Superior temporal gyrus (tissue), 1 donor: ENCODE data around the gene HEYL.
"Not testable (repeated sequence)": the region's sequence is repeated elsewhere in the genome, so short reads cannot be mapped to it uniquely, and the experiment has no call there.

Source experiments
- DNase-seq: peaks from one replicate; pipeline ENCODE4 v3.0.0-alpha.2; 2016; ENCODE audit errors: extremely low spot score

HEYL gene

DNA sequence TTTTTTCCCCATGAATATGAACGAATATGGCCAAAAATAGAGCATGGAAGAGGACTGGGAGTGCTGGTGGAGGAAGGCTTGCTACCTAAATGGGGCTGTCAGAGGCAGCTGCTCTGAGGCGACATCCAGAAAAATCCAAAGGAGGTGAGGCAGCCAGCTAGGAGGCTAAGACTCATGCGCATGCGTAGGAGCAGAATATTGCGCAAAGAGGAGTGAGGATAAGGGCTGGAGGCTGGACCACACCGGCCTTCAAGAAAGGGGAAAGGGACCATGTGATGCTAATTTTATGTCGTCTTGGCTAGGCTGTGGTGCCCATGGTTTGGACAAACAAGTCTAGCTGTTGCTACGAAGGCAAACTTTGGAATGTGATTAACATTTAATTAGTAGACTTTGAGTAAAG is 30.5 kb downstream of the HEYL start:
- no peak for DNase-seq

DNA sequence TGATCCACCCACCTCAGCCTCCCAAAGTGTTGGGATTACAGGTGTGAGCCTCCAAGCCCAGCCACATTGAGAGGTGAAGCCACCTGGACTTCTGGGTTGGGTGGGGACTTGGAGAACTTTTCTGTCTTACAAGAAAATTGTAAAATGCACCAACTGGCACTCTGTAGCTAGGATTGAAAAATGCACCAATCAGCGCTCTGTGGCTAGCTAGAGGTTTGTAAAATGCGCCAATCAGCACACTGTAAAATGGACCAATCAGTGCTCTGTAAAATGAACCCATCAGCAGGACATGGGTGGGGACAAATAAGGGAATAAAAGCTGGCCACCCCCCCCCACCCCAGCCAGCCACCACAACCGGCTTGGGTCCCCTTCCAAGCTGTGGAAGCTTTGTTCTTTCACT is 35.8 kb downstream of the HEYL start:
- not testable (repeated sequence) for DNase-seq

DNA sequence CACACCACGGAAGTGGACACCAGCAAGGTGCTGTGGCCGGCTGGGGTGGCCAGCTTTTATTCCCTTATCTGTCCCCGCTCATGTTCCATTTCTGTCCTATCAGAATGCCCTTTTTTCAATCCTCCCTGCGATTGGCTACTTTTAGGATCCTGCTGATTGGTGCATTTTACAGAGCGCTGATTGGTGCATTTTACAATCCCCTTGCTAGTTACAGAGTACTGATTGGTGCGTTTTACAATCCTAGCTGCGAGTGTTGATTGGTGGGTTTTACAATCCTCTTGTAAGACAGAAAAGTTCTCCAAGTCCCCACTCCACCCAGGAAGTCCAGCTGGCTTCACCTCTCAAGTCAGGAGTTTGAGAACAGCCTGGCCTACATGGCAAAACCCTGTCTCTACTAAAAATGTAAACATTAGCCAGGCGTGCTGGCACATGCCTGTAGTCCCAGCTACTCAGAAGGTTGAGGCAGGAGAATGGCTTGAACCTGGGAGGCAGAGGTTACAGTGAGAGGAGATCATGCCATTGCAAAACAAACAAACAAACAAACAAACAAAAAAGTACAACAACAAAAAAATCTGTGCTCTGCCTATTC is 37.7 kb downstream of the HEYL start:
- not testable (repeated sequence) for DNase-seq

DNA sequence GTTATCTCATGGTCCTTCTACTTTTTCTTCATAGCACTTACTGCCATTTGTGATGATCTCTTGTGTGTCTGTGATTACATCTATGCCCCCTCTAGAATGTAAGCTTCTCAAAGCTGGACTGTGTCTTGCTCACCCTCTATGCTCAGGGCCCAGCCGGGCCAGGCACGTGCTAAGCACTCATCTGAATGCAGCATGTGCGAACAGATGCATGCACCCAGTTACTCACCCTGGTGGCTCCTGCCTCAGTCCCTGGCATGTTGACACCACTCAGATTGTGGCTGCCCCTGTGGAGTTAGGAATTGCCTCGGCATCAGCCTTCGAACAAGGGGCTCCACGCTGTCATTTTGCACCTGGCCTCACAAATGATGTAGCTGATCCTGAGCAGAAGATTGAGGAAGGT is 43.3 kb downstream of the HEYL start:
- DNase-seq: no peak

DNA sequence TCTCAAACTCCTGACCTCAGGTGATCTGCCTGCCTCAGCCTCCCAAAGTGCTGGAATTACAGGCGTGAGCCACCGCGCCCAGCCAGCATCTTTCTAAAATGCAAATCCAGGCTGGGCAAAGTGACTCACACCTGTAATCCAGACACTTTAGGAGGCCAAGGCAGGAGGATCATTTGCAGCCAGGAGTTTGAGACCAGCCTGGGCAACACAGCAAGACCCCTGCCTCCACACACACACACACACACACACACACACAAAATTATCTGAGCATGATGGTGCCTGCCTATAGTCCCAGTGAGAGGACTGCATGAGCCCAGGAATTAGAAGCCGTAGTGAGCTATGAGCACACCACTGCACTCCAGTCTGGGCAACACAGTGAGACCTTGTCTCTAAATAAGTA is 46.1 kb downstream of the HEYL start:
- DNase-seq: no peak

DNA sequence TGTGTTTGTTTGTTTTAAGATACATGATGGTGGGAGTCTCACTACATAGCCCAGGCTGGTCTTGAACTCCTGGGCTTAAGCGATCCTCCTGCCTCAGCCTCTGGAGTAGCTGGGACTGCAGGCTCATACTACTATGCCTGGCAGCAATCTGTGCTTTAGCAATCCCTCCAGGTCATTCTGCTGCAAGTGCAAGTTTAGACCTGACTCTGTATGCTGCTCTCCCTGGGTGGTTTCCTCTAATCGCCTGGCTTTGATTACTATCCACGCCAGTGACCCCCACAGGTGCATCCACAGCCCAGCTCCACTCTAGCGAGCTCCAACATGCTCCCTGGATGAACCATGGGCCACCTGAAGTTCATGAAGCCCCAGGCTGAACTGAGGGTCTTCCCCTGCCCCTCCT is 47.4 kb downstream of the HEYL start:
- no peak for DNase-seq

DNA sequence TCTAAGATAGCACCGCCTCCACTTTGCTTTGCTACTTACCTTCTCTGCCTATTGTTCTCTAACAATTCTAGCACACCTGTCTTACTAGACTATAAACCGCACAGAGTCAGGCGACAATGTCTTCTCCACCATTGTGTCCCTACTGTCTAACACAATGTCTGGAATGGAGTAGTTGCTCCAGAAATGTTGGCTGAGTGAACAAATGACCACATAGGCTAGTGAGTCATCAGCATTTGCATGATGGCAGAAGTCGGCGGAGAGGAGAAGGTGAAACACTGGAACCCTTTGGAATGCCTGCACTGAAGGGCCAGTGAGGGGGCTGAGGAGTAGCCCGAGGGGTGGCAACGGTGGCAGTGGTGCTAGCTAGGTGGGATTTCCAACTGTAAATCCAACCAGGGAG is 48.9 kb downstream of the HEYL start:
- no peak for DNase-seq

DNA sequence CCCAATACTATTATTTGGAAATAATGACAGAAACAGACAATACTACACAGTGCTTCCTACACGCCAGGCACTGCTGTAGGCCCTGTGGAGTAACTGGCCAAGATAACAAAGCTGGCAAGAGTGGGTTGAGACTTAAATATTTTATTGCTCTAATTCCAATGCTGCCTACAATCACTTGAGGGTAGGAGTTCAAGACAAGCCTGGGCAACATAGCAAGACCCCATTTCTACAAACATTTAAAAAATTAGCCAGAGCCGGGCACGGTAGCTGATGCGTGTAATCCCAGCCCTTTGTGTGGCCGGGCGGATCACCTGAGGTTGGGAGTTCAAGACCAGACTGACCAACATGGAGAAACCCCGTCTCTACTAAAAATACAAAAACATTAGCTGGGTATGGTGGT is 53.5 kb downstream of the HEYL start:
- no peak for DNase-seq

DNA sequence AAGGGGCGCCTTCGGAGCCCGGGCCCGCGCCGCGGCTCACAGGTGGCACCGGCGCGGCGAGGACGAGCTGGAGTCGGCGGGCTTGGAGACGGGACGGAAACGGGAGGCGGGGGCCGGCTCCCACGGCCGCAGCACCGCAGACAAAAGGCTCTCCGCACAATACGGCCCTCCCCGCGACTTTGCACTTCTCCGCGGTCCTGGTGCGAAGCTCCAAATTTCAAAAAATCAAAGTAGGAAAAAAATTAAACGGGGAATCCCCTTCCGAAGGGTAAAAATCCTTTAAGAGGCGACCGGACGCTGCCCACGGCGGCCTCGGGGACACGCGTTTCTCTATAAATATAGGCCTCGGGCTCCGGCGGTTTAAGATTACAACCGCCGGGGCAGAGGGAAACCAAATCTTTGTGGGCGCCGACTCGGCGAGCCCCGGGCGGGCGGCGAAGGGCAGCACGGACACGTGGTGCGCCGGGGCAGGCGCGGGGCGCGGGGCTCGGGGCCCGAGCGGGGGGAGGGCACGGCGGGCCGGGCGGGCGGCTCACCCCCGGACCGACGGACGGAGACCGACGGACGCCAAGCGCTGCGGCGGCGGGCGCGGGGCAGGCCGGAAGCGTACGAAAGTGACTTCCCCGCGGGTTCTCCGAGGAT is 63.3 kb downstream of the HEYL start:
- no peak for DNase-seq

DNA sequence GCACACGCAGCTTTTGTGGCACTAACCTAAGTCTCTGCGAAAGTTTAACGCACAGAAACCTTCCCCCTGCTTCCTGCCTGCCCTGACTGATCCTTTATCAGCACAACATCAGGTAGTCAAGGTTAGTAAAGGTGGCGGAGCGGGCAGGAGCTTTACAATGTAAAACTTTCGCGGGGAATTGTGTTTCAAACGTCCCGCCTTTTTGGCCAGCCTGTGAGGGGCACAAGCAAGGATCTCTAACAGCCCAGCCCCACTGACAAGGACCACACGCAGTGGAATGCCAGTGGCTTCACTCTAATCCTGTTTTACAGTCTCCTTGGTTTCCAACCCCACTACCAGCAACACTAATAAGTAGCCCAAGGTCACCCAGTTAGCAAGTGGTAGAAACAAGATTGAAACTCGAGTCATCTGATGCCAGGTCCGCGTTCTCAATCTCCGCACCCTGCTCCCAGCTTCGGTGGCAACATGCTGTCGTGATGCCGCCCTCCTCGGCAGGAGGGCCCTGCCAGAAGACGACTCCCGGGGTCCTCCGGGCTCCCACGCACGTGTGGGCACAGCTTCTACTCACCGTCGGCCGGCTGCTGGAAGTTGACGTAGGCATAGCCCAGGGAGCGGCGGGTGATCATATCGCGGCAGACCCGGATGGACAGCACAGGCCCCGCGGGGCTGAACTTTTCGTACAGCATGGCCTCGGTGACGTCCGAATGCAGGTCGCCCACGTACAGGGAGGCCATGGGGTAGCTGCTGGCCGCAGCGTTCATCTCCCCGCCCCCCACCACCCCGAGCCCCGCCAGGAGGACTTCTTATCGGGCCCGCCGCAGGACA is 64.0 kb downstream of the HEYL start:
- DNase-seq: no peak

DNA sequence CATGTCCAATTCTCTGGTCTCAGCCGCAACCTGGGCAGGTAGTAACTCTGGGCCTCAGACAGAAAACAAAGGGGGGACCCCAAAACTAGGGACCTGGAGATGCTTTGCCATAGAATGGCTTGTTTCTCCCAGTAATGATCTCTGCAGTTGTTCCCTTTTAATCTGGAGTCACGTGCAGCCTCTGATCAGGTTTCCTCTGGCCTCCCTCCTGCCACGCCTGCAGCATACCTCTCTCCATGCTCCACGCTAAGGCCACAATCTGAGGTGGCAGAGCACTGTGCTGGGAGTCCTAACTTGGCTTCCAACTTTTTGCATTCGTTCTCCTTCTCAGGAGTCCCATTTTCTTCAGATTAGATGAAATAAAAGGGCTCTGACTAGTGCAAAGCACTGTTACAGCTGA is 64.8 kb downstream of the HEYL start:
- DNase-seq: no peak
